SK-N-SH (cell line): ENCODE measurements around the gene SESN1. TPM values are rescaled to one million over a fixed set of nuclear protein-coding genes. Genes with fewer than 3 reads are reported as not detected.

Source experiments
- CTCF ChIA-PET: fragments of 300-600, 350-600 bp; formaldehyde crosslinking; extraction: SDS; loops from one replicate; lab custom pipeline; 2021; lab: Yijun Ruan, JAX
- POLR2A ChIA-PET: fragments of 350-600 bp; sonication (Branson Sonifier 250); formaldehyde crosslinking; extraction: SDS; loops from one replicate; lab custom pipeline; 2020; ENCODE audit warnings: antibody characterized with exemption, inconsistent platforms; lab: Yijun Ruan, JAX
- DNase-seq: peaks from one replicate; pipeline ENCODE4 v3.0.0; 2012
- H2AFZ ChIP-seq: fragments of 200-600 bp; sonication (generic); 2 replicates; pipeline ENCODE4 v1.8.1; 2016; ENCODE audit warnings: antibody characterized with exemption, mild to moderate bottlenecking, low read depth
- H3F3A ChIP-seq: fragments of 200-600 bp; sonication (generic); replicated peaks from 2 replicates; pipeline ENCODE3; 2016; ENCODE audit warnings: antibody characterized with exemption, mild to moderate bottlenecking; ENCODE audit not compliant: insufficient read depth
- H3K27ac ChIP-seq, 2 experiments: fragments of 200-500 bp in 1 of 2; fragments of 200-600 bp in 1 of 2; sonication (Bioruptor generic) in 1 of 2; sonication (generic), shearing (Covaris generic) in 1 of 2; 2 replicates each; pipeline versions ENCODE4 v1.5.1 to v1.6.1; 2014 to 2016; ENCODE audit warnings: low read depth in 2 of 2, inconsistent platforms in 1 of 2, low read length in 1 of 2, mild to moderate bottlenecking in 1 of 2, mixed read lengths in 1 of 2
- H3K27me3 ChIP-seq: fragments of 200-600 bp; sonication (generic), shearing (Covaris generic); 2 replicates; pipeline ENCODE4 v1.6.1; 2016; ENCODE audit warnings: mixed run types; ENCODE audit not compliant: insufficient read depth
- H3K36me3 ChIP-seq, 2 experiments: fragments of 200-500 bp in 1 of 2; fragments of 200-600 bp in 1 of 2; sonication (Bioruptor generic) in 1 of 2; sonication (generic) in 1 of 2; replicated peaks in 1 of 2; 2 replicates each; pipeline versions ENCODE3 to v1.5.1; 2014 to 2016; ENCODE audit warnings: low read length in 1 of 2, mild to moderate bottlenecking in 1 of 2; ENCODE audit not compliant: insufficient read depth in 2 of 2, control insufficient read depth in 1 of 2
- H3K4me1 ChIP-seq, 2 experiments: fragments of 200-500 bp in 1 of 2; fragments of 200-600 bp in 1 of 2; sonication (Bioruptor generic) in 1 of 2; sonication (generic), shearing (Covaris generic) in 1 of 2; 2 replicates each; pipeline versions ENCODE4 v1.5.1 to v1.6.1; 2014 to 2016; ENCODE audit warnings: low read depth in 1 of 2, low read length in 1 of 2, mixed run types in 1 of 2; ENCODE audit not compliant: insufficient read depth in 2 of 2, control insufficient read depth in 1 of 2
- H3K4me2 ChIP-seq: fragments of 200-600 bp; sonication (generic), shearing (Covaris generic); 2 replicates; pipeline ENCODE4 v1.6.1; 2017; ENCODE audit warnings: mixed run types
- H3K4me3 ChIP-seq, 2 experiments: fragments of 200-500 bp in 1 of 2; fragments of 200-600 bp in 1 of 2; sonication (Bioruptor generic) in 1 of 2; sonication (generic), shearing (Covaris generic) in 1 of 2; 2 replicates each; pipeline versions ENCODE4 v1.5.1 to v1.8.1; 2014 to 2016; ENCODE audit warnings: low read depth in 2 of 2, inconsistent platforms in 1 of 2, low read length in 1 of 2, mild to moderate bottlenecking in 1 of 2, mixed read lengths in 1 of 2, moderate library complexity in 1 of 2
- H3K79me2 ChIP-seq: fragments of 200-600 bp; sonication (generic); 2 replicates; pipeline ENCODE4 v1.8.1; 2017; ENCODE audit warnings: mild to moderate bottlenecking; ENCODE audit not compliant: insufficient read depth
- H3K9ac ChIP-seq: fragments of 200-600 bp; sonication (generic); 2 replicates; pipeline ENCODE4 v1.6.1; 2017; ENCODE audit warnings: mixed run types
- H3K9me2 ChIP-seq: fragments of 200-600 bp; sonication (generic); 2 replicates; pipeline ENCODE4 v1.6.1; 2017; ENCODE audit warnings: mixed run types
- H3K9me3 ChIP-seq: fragments of 200-600 bp; sonication (generic); 2 replicates; pipeline ENCODE4 v1.6.1; 2017; ENCODE audit warnings: mixed run types, mild to moderate bottlenecking, moderate library complexity
- H4K20me1 ChIP-seq: fragments of 200-600 bp; sonication (generic); 2 replicates; pipeline ENCODE4 v1.6.1; 2017; ENCODE audit warnings: mild to moderate bottlenecking, mixed run types; ENCODE audit not compliant: insufficient read depth
- EP300 ChIP-seq, 2 experiments: IDR thresholded peaks; 2 replicates each; pipeline versions ENCODE4 v1.4.0 to v1.6.1; 2012; ENCODE audit warnings: borderline replicate concordance in 1 of 2, low read depth in 1 of 2, low read length in 1 of 2
- EZH2phosphoT487 ChIP-seq: fragments of 200-600 bp; sonication (generic); IDR thresholded peaks from 2 replicates; pipeline ENCODE4 v1.6.1; 2017; ENCODE audit warnings: low read depth, mixed run types, mild to moderate bottlenecking, antibody characterized with exemption, moderate library complexity, borderline replicate concordance
- FOXM1 ChIP-seq: IDR thresholded peaks from 2 replicates; pipeline ENCODE4 v1.4.0; 2012; ENCODE audit warnings: low read depth, mild to moderate bottlenecking
- GATA2 ChIP-seq: sonication (generic); formaldehyde crosslinking; IDR thresholded peaks from 2 replicates; pipeline ENCODE4 v1.5.0; 2020; ENCODE audit warnings: mild to moderate bottlenecking, missing genetic modification reagents
- JUND ChIP-seq: IDR thresholded peaks from 2 replicates; pipeline ENCODE4 v1.4.0; 2012
- NRF1 ChIP-seq: IDR thresholded peaks from 2 replicates; pipeline ENCODE4 v1.6.1; 2012; ENCODE audit warnings: low read depth, mild to moderate bottlenecking, low read length
- RAD21 ChIP-seq: IDR thresholded peaks from 2 replicates; pipeline ENCODE4 v1.6.1; 2012; ENCODE audit warnings: mild to moderate bottlenecking, low read length
- REST ChIP-seq: IDR thresholded peaks from 2 replicates; pipeline ENCODE4 v1.6.1; 2012; ENCODE audit warnings: mild to moderate bottlenecking, low read depth, low read length, moderate library complexity
- TCF12 ChIP-seq: IDR thresholded peaks from 2 replicates; pipeline ENCODE4 v1.4.0; 2012
- TEAD4 ChIP-seq: IDR thresholded peaks from 2 replicates; pipeline ENCODE4 v1.4.0; 2012; ENCODE audit warnings: mild to moderate bottlenecking, borderline replicate concordance; ENCODE audit not compliant: insufficient read depth
- ZBTB33 ChIP-seq: IDR thresholded peaks from 2 replicates; pipeline ENCODE4 v1.4.0; 2012; ENCODE audit warnings: low read depth, borderline replicate concordance
- WGBS: methylation state at CpG from one replicate; pipeline ENCODE4 v1.1.6; 2017; ENCODE audit warnings: low lambda C conversion rate; 5-methylcytosine and 5-hydroxymethylcytosine counted together
- polyA plus RNA-seq, 3 experiments: library from polyadenylated mRNA; depleted of rRNA; stranded (reverse); fragments of >200 nt; gene quantifications; 2 replicates each; pipeline ENCODE4 v1.2.3, GENCODE V29; 2012

Gene SESN1
- polyA plus RNA-seq, 1 of the 3 experiments (the other 2 are of a cell fraction): 13.1 TPM

- no peaks in the 10 kb centered on the region for H3K9me3 ChIP-seq
- H3K27me3 ChIP-seq: no peaks in the 10 kb centered on the region
- CTCF ChIA-PET: interaction anchor here (0.6 to 4.0 kb wide), 4 partner anchors 9 to 383 kb away, joined by 3 to 17 read pairs (median 3); no protein-coding TSS in a partner anchor
- H4K20me1 ChIP-seq: peaks cover 12% of the 10 kb centered on the region; the same call in 1 of the 2 replicates
- H3K27ac ChIP-seq: no peak overlapping the region
- H3K4me3 ChIP-seq: no peak overlapping the region
- no peak overlapping the region for H3K4me2 ChIP-seq
- no peaks in the 10 kb centered on the region for H3K36me3 ChIP-seq
- POLR2A ChIA-PET: no interaction called here
- peaks cover 29% of the 10 kb centered on the region for H3K79me2 ChIP-seq
- WGBS: 79% methylated on average over 2 of the region's 2 CpGs
- no peak overlapping the region for H2AFZ ChIP-seq
- no peak overlapping the region for H3K9ac ChIP-seq
- peaks cover 0 to 6% of the 10 kb centered on the region in 2 experiments; a peak in 1 of 4 replicates for H3K4me1 ChIP-seq
- H3F3A ChIP-seq: peaks cover 3% of the 10 kb centered on the region
- no peak for DNase-seq
- TF ChIP-seq TCF12: no peak
- no peak for TF ChIP-seq REST
- no peak for TF ChIP-seq EZH2phosphoT487
- no peak for TF ChIP-seq NRF1
- no peak for TF ChIP-seq RAD21
- no peak for TF ChIP-seq ZBTB33
- TF ChIP-seq EP300 (IDR thresholded peaks at IDR 0.05; ENCODE audit: borderline replicate concordance in 1 of 2, low read depth in 1 of 2, low read length in 1 of 2): no peak
- no peaks in the 10 kb centered on the region for H3K9me2 ChIP-seq
These were observed 83.9 kb downstream of the SESN1 start for GRCh38 chr6:109010705-109011102.

GRCh38 chr6:109009962-109010704, 84.5 kb downstream of the SESN1 start:
- peak overlapping the region; percentile 71 to 95 for H3K4me3 ChIP-seq
- H3K9ac ChIP-seq: peak overlapping the region; percentile 60; the same call in 1 of the 2 replicates
- peaks cover 18% of the 10 kb centered on the region; the same call in 1 of the 2 replicates for H4K20me1 ChIP-seq
- no peak for DNase-seq
- no peak for TF ChIP-seq GATA2 (CRISPR knock-in tag)
- no peak for TF ChIP-seq JUND
- TF ChIP-seq FOXM1: no peak
- TF ChIP-seq TEAD4: no peak
- TF ChIP-seq, all 33 proteins: peak for 0
- ChIA-PET CTCF (interaction anchor here (0.6 to 4.0 kb wide), 4 partner anchors 39 to 450 kb away, joined by 3 to 17 read pairs (median 3); no protein-coding TSS in a partner anchor), POLR2A (no interaction called here)
- Histone ChIP-seq H3F3A (peaks cover 3% of the 10 kb centered on the region), H3K36me3 (no peaks in the 10 kb centered on the region), H3K4me2 (peak overlapping the region; percentile 88), H3K9me3 (no peaks in the 10 kb centered on the region), H3K27me3 (no peaks in the 10 kb centered on the region), H3K27ac (peak overlapping the region; percentile 27 to 64; a peak in 2 of 4 replicates), H3K9me2 (no peaks in the 10 kb centered on the region), H2AFZ (peak overlapping the region; percentile 89), H3K4me1 (peaks cover 0 to 6% of the 10 kb centered on the region in 2 experiments; a peak in 1 of 4 replicates), H3K79me2 (peaks cover 35% of the 10 kb centered on the region)
- 30% methylated on average over 10 of the region's 10 CpGs for WGBS
